Ovary (tissue), 9 donors: ENCODE data around the gene JPH3. TPM values are rescaled to one million over a fixed set of nuclear protein-coding genes. Genes with fewer than 3 reads are reported as not detected.

Source experiments
- DNase-seq, 5 donors: peaks; one replicate each; pipeline ENCODE4 v3.0.0-alpha.2; 2019 to 2020
- H3K27ac ChIP-seq, 2 donors: fragments of 200-600 bp; one replicate each; pipeline versions ENCODE4 v1.5.1 to v1.8.0; 2019 to 2022
- H3K27me3 ChIP-seq: fragments of 200-600 bp; one replicate; pipeline ENCODE4 v1.8.0; 2022
- H3K36me3 ChIP-seq: fragments of 200-600 bp; sonication (generic); one replicate; pipeline ENCODE4 v1.5.1; 2019
- H3K4me1 ChIP-seq: one replicate; pipeline ENCODE4 v1.8.1; 2013; ENCODE audit warnings: mild to moderate bottlenecking, moderate library complexity; ENCODE audit not compliant: insufficient read depth
- H3K4me3 ChIP-seq: fragments of 200-600 bp; sonication (generic); one replicate; pipeline ENCODE4 v1.5.1; 2017
- H3K9me3 ChIP-seq, 2 donors: fragments of 200-600 bp in 1 of 2; sonication (generic) in 1 of 2; one replicate each; pipeline versions ENCODE4 v1.5.1 to v1.8.1; 2013 to 2019; ENCODE audit warnings: mild to moderate bottlenecking in 1 of 2, moderate library complexity in 1 of 2
- CTCF ChIP-seq, 3 donors: fragments of 450-650 bp in 2 of 3; fragments of 200-600 bp in 1 of 3; IDR thresholded peaks; one replicate each; pipeline versions ENCODE4 v1.5.1 to v1.8.0; 2016 to 2022; ENCODE audit warnings: antibody characterized with exemption in 3 of 3, mild to moderate bottlenecking in 1 of 3
- EP300 ChIP-seq: sonication (generic); formaldehyde crosslinking; IDR thresholded peaks from one replicate; pipeline ENCODE4 v1.6.1; 2017; ENCODE audit warnings: antibody characterized with exemption
- POLR2A ChIP-seq: fragments of 450-650 bp; IDR thresholded peaks from one replicate; pipeline ENCODE4 v1.6.1; 2017; ENCODE audit warnings: antibody characterized with exemption, mild to moderate bottlenecking, moderate library complexity
- WGBS, 3 donors: extraction: QIAGEN DNeasy Blood & Tissue Kit in 1 of 3; methylation state at CpG; one replicate each; pipeline versions ENCODE4 v1.1.5 to v1.1.7; 2013 to 2017; 5-methylcytosine and 5-hydroxymethylcytosine counted together
- intact Hi-C, 4 donors: fragments of 100-400 bp; cut with DNase I; formaldehyde crosslinking; loops; one replicate each; pipeline versions ENCODE4 v1.11.0 to v1.15.1; 2022 to 2023
- polyA plus RNA-seq, 2 donors: library from polyadenylated mRNA; stranded (reverse); fragments of 200-250 nt in 1 of 2; fragments of 350-450 nt in 1 of 2; fragmentation: Illumina TruSeq in 1 of 2; extraction: RNeasy Lipid Tissue Mini Kit (QIAGEN cat#74804) in 1 of 2; gene quantifications; one replicate each; pipeline ENCODE4 v1.2.3, GENCODE V29; 2013 to 2014
- total RNA-seq, 7 donors: library from RNA; depleted of rRNA in 2 of 7; stranded (reverse); fragments of >200 nt in 2 of 7; fragmentation: NEBNext Ultra II Directional in 3 of 7; extraction: Animal tissue kit (Norgen Biotek cat#: 25700) in 3 of 7; gene quantifications; one replicate each; pipeline versions ENCODE4 v1.1.0 to v1.2.4, GENCODE V29; 2016 to 2023
- donor health status: DM: no; HTN: no; CAD: no; lungs with moderate emphysema.
- donor health status: DM: no; HTN: no; CAD: no.
- donor health status: Bipolar disorder and iron deficiency.
- donor health status: DM: yes; HTN: yes; CAD: no.
- donor health status: DM: no; HTN: no; CAD: no.
- donor health status: DM: yes; HTN: yes; CAD: no.

JPH3 gene
- total and polyA plus RNA-seq, 9 donors: 0.11 to 0.62 (median 0.30) TPM; not detected in 3

GRCh38 chr16:87744750-87745514 is 142.6 kb downstream of the JPH3 start:
- TF ChIP-seq CTCF (IDR thresholded peaks at IDR 0.05) (no peak), EP300 (no peak), POLR2A (no peak)
- intact Hi-C loops: loop anchor here in 1 of 4 donors (10.0 kb wide), 1 partner anchor 60 kb away; no protein-coding TSS in a partner anchor

GRCh38 chr16:87746178-87746577 is 143.9 kb downstream of the JPH3 start:
- DNase-seq: no peak
- TF ChIP-seq CTCF (IDR thresholded peaks at IDR 0.05) (no peak), EP300 (no peak), POLR2A (no peak)
- Histone ChIP-seq H3K36me3 (no peaks in the 10 kb centered on the region), H3K4me3 (no peak overlapping the region), H3K27ac (no peak overlapping the region), H3K9me3 (no peaks in the 10 kb centered on the region), H3K27me3 (no peaks in the 10 kb centered on the region), H3K4me1 (peaks cover under 1% of the 10 kb centered on the region)
- WGBS, 3 donors: 82 to 89% (median 88%) methylated on average over 8 of the region's 8 CpGs
- intact Hi-C loops: loop anchor here in 1 of 4 donors (10.0 kb wide), 1 partner anchor 61 kb away; no protein-coding TSS in a partner anchor

More at GRCh38 chr16:87744750-87745514, 142.6 kb downstream of the JPH3 start:
- Histone ChIP-seq H3K9me3 (no peaks in the 10 kb centered on the region), H3K27ac (no peak overlapping the region), H3K27me3 (no peaks in the 10 kb centered on the region), H3K4me3 (no peak overlapping the region), H3K4me1 (peaks cover 5% of the 10 kb centered on the region), H3K36me3 (no peaks in the 10 kb centered on the region)
- DNase-seq: no peak
- WGBS, 3 donors: 92 to 93% (median 92%) methylated on average over 25 of the region's 25 CpGs

Other genes starting within 250 kb of the JPH3 start
- gene FBXO31, start 218.7 kb upstream of the JPH3 start, total RNA-seq: 10 to 100 TPM; 54.1 to 74.5 (median 61.2) TPM
- gene FBXO31, start 218.7 kb upstream of the JPH3 start, polyA plus RNA-seq: 10 to 100 TPM; 25.0 to 39.8 TPM
- 10 to 100 TPM; 32.9 to 54.6 (median 42.9) TPM for gene MAP1LC3B, start 210.2 kb upstream of the JPH3 start, total RNA-seq
- gene MAP1LC3B, start 210.2 kb upstream of the JPH3 start, polyA plus RNA-seq: 100 to 1,000 TPM in 1 of 2 donors, 10 to 100 TPM in 1; 47.9 to 110 TPM
- 10 to 100 TPM; 16.1 to 37.6 (median 32.2) TPM for gene ZCCHC14, start 109.5 kb upstream of the JPH3 start, total RNA-seq
- 10 to 100 TPM; 16.3 to 18.3 TPM for gene ZCCHC14, start 109.5 kb upstream of the JPH3 start, polyA plus RNA-seq
- 10 to 100 TPM; 24.1 to 35.9 (median 30.5) TPM for gene KLHDC4, start 163.5 kb downstream of the JPH3 start, total RNA-seq
- gene KLHDC4, start 163.5 kb downstream of the JPH3 start, polyA plus RNA-seq: 10 to 100 TPM; 16.2 to 22.7 TPM